GM06990 (cell line): ENCODE results near the gene ABRACL.

Experiments used
- DNase-seq: peaks from one replicate; pipeline ENCODE4 v3.0.0-alpha.2; 2011; ENCODE audit not compliant: insufficient read length; ENCODE audit errors: extremely low read depth
- H3K27me3 ChIP-seq: replicated peaks from 2 replicates; pipeline ENCODE4 v1.6.0; 2011; ENCODE audit warnings: low read length; ENCODE audit not compliant: control insufficient read depth, insufficient read depth
- H3K36me3 ChIP-seq: 2 replicates; pipeline ENCODE4 v1.5.1; 2011; ENCODE audit warnings: low read length; ENCODE audit not compliant: control insufficient read depth, insufficient read depth
- H3K4me3 ChIP-seq: replicated peaks from 2 replicates; pipeline ENCODE4 v1.5.1; 2011; ENCODE audit warnings: low read depth, mild to moderate bottlenecking, control low read depth, low read length
- CTCF ChIP-seq: IDR thresholded peaks from 2 replicates; pipeline ENCODE4 v1.5.1; 2011; ENCODE audit warnings: low read length, control low read depth, mild to moderate bottlenecking, inconsistent platforms; ENCODE audit not compliant: insufficient read depth, poor library complexity, severe bottlenecking

Gene ABRACL

DNA sequence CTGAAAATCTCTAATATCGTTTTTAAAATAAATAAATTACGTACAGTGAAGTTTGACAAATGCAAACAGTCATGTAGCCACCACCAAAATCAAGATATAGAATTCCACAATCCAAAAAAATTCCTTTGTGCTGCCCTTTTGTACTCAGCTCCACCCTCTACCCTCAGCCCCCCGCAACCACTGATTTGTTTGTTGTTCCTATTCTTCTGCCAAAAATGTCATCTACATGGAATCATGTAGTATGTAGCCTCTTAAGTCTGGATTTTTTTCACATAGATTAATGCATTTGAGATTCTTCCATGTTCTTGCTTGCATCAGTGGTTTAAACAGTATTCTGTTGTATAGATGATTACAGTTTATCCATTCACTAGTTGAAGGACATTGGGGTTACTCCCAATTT lies 32.0 kb upstream of the ABRACL start:
- Histone ChIP-seq H3K36me3 (no peaks in the 10 kb centered on the region), H3K4me3 (no peak overlapping the region), H3K27me3 (no peaks in the 10 kb centered on the region)
- DNase-seq = no peak
- no peak for TF ChIP-seq CTCF

DNA sequence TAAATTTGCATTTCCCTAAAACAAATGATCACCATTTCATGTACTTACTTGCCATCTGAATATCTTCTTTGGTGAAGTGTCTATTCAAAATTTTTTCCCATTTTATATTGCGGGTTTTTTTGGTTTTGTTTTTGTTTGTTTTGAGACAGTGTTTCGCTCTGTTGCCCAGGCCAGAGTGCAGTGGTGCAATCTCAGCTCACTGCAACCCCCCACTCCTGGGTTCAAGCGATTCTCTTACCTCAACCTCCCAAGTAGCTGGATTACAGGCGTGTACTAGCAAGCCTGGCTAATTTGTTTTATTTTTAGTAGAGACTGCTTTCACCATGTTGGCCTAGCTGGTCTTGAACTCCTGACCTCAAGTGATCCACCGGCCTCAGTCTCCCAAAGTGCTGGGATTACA lies 31.4 kb upstream of the ABRACL start:
- DNase-seq = no peak
- H3K4me3 ChIP-seq = no peak overlapping the region
- no peak for TF ChIP-seq CTCF

GRCh38 chr6:138999949-139000725 lies 28.4 kb upstream of the ABRACL start:
- no peaks in the 10 kb centered on the region for H3K27me3 ChIP-seq
- no peak for DNase-seq
- H3K36me3 ChIP-seq = no peaks in the 10 kb centered on the region
- no peak overlapping the region for H3K4me3 ChIP-seq
- no peak for TF ChIP-seq CTCF

More for the DNA sequence above, 31.4 kb upstream of the ABRACL start:
- H3K36me3 ChIP-seq = no peaks in the 10 kb centered on the region
- H3K27me3 ChIP-seq = no peaks in the 10 kb centered on the region

- Histone ChIP-seq H3K4me3 (no peak overlapping the region), H3K27me3 (no peaks in the 10 kb centered on the region), H3K36me3 (no peaks in the 10 kb centered on the region)
- TF ChIP-seq CTCF = no peak
- DNase-seq = no peak
These were observed 24.8 kb upstream of the ABRACL start for GRCh38 chr6:139003751-139004150.

DNA sequence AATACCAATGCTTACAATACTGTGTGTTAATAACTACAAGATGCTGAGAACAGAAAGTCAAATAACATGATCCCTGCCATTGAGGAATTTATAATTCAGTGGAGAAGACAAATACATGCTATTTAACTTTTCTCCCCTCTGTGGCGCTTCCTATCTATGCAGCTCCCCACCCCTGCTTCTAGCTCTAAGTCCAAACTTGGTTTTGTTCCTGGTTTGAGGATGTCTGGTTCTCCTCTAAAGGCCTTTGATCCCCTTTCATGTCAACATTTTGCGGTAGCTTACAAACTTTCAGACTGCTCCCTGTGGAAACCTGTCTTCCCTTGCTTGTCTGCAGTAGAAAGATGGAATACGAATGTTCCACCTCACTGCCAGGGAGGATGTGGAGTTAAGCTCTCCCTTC lies 22.1 kb upstream of the ABRACL start:
- no peak for DNase-seq
- no peak overlapping the region for H3K4me3 ChIP-seq
- H3K27me3 ChIP-seq = no peaks in the 10 kb centered on the region
- no peaks in the 10 kb centered on the region for H3K36me3 ChIP-seq
- no peak for TF ChIP-seq CTCF
